HG03460 (cell line): ENCODE data around the gene ABCF1.

Experiments used
- ATAC-seq: cut with Tn5 transposase; IDR thresholded peaks from one replicate; pipeline ENCODE4 v1.9.1; 2021; ENCODE audit not compliant: unreplicated experiment

Gene ABCF1

GRCh38 chr6:30599625-30600324 lies 28.5 kb downstream of the ABCF1 start:
- ATAC-seq: no peak

GRCh38 chr6:30600451-30600961 lies 29.3 kb downstream of the ABCF1 start:
- no peak for ATAC-seq

GRCh38 chr6:30601436-30601814 lies 30.2 kb downstream of the ABCF1 start:
- no peak for ATAC-seq

DNA sequence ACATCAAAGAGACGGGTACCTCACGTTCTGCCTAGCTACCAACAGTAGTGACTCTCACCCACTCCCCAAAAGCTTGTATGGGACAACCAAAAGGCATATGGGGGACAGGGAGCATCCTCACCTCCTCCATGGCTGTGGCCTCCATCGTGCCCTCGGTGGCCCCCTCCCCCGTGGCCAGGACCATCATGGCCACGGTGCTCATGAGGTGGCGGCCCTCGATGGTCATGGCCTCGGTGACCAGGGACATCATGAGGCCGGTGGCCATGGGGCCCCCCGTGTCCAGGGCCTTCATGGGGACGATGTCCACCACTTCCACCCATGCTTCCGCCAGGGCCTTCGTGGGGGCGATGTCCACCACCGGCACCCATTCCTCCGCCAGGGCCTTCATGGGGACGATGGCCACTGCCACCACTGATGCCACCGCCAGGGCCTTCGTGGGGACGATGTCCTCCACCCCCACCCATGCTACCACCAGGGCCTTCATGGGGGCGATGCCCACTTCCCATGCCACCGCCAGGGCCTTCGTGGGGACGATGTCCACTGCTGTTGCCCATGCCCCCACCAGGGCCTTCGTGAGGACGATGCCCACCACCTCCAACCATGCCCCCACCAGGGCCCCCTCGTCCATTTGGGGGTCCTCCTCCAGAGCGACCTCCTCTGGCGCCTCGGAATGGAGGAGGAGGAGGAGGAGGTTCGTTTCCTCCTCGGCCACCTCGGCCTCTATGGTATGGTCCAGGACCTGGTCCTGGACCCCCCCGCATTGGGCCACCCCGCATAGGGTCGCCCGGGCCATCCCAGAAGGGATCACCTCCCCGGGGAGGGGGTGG lies 30.8 kb downstream of the ABCF1 start:
- ATAC-seq: no peak

DNA sequence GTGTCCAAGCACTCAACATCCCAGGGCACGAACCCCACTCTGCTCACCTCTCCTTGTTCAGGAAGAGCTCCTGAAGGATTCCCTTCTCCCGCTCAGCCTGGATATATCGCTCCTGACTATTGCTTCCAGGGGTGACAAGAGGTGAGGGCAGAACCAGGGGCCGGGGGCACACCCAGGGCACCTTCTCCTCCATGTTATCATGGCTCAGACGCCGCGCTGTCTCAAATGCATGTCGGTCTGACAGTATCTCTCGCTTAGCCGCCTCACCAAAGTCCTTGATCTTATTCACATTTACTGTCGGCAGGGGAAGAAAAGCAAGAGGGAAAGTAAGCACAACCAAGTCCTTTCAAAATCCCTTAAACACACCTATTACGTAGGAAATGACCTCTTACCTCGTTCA lies 32.7 kb downstream of the ABCF1 start:
- no peak for ATAC-seq

GRCh38 chr6:30610065-30610464 lies 38.8 kb downstream of the ABCF1 start:
- no peak for ATAC-seq

- ATAC-seq: no peak
Measured at GRCh38 chr6:30611150-30611855, 40.1 kb downstream of the ABCF1 start.

DNA sequence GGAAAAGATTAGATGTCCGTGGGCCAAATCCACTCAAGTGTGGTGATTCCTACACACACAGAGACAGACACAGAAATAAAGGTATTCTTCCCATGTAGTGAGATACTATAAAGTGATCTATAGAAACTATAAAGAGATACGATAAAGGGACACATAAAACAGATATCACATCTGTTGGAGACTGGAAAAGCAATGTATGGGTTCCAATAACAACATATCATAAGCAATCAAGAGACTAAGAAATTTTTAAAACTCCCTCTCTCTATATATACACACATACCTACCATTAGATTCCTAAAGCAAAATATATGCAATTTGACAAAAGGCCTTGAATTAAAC lies 40.6 kb downstream of the ABCF1 start:
- no peak for ATAC-seq

- no peak for ATAC-seq
Measured at GRCh38 chr6:30612213-30612612, 41.0 kb downstream of the ABCF1 start.

- no peak for ATAC-seq
Measured at GRCh38 chr6:30612687-30613248, 41.5 kb downstream of the ABCF1 start.

DNA sequence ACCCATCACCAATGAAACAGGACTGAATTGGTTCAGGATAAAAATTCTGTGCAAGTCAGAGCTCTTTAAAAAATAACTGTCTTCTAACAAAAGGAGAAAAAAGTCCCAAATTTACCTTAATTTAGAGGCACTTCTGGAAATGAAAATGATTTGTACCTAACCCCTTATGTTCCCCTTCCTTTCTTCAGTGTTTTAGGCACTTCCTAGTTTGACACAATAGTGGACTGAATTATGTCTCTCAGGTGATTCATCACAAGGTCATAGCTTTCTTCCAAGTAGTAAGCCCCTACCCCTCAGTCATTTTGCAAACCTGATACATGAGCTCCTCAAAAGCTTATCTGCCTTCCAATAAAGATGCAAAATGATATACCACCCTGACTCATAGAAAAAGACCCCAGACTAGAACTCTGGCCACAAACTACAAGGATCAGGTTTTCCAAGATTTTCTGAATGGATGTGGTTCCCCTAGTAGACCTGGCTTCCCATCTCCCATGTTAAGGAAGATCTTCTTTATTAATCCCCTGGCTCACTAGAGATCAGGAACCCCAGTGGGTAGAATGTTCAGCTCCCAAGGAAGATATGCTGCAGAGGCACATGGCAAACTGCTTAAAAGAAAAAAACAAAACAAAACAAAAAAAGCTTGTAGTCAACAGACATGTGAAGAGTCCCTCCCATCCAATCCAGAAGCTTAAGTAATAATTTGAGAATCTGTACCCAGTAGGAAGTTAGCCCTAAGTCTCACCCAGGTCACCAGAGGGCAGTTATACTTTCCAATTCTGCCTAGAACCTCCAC lies 42.2 kb downstream of the ABCF1 start:
- ATAC-seq: no peak

DNA sequence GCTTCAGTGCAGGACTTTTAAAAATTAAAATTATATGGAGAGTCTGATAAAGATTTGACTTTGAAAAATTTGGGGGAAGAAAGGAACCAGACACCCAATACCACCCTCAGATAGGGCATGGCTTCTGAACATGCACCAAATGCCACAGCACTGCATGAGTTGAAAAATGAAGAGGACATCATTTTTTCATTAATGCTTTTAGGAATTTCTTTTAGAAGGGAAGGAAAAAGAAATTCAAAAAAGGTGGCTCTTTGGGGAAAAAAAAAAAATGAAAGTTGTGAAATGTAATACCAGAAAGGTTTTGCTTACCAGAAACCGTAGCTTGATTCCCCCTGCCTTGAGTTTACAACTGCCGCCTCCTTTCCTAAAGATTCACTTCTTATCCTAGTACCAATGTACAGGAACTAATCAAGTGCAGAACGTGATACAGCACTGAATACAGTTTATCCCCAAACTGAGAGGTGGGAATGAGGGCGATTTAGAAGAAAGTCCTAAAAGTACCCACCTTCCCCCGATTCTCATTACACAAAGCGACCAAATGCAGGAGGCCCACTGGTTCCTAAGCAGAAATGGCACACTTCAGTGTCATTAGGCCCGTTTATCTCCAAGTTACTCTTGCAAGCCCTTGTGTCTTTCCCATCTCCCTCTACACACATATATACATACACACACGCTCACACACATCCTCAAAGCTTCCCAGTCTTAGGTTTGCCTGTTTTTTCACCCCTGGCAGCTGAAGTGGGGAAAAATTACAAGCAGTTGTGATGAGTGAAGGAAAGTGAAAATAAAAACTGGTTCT lies 43.0 kb downstream of the ABCF1 start:
- ATAC-seq: no peak

- ATAC-seq: peak; percentile 44
Measured at GRCh38 chr6:30614843-30615218, 43.6 kb downstream of the ABCF1 start.

- no peak for ATAC-seq
Measured at GRCh38 chr6:30615219-30615957, 44.1 kb downstream of the ABCF1 start.

- ATAC-seq: no peak
Measured at GRCh38 chr6:30615958-30616810, 44.9 kb downstream of the ABCF1 start.

DNA sequence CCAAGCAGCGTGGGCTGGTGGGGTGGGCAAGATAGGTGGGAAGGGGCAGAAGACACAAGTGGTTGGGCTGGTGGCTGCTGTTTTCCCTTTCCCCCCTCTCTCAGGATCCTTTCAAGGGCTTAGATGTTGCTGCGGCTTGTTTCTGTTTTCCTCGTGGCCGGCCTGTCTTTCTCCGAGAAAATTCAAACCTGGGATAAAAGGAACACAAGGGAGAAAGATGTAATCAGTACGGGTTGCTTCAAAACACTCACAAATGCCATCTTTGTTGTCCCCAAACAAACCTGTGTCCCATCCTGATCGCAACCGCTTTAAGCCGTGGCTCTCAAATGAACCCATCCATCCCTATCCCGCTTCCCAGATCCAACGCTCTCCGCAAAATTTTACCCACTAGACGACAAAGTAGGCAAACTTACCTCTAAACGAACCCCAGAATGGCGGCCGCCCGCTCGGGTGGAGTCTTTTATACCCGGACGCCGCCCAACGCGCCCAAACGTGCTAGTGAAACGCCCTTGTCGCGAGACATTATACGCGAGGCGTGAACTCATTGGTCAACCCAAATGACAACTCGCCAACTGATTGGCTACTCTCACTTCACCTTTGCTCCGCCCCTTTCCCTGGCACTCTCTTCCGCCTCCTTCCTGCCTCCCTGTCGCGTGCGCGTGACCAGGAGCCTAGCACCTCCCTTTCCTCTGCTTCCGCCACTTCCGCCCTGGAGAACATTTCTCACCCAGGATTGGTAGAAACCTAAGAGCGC lies 45.7 kb downstream of the ABCF1 start, which contains the start of gene PPP1R10:
Gene PPP1R10 (minus strand): TSS at position 433 of the 754 bp plus-strand sequence. CDS start 7,299 bp downstream, outside the sequence.
- peak; percentile 77 for ATAC-seq

- ATAC-seq: peak; percentile 67
Measured at GRCh38 chr6:30617565-30618269, 46.5 kb downstream of the ABCF1 start, which contains the start of gene MRPS18B. MRPS18B (plus strand) TSS chr6:30617840; CDS start chr6:30617866, 26 bp downstream.
